Epithelial cell of esophagus (primary cell): ENCODE results near the gene PDE11A.
"Not testable (repeated sequence)": the region's sequence is repeated elsewhere in the genome, so short reads cannot be mapped to it uniquely, and the experiment has no call there.

Source experiments
- DNase-seq: peaks from one replicate; pipeline ENCODE4 v3.0.0; 2010; ENCODE audit warnings: low read depth
- H3K4me3 ChIP-seq: 2 replicates; pipeline ENCODE4 v1.5.1; 2011; ENCODE audit warnings: mild to moderate bottlenecking, low read length, control low read depth
- TF ChIP-seq, protein P1 (sequence below): IDR thresholded peaks from 2 replicates; pipeline ENCODE4 v1.5.1; 2011; ENCODE audit warnings: low read depth, mild to moderate bottlenecking, low read length, control low read depth, inconsistent platforms; ENCODE audit not compliant: insufficient read depth; ENCODE audit errors: missing control alignments

Gene PDE11A

DNA sequence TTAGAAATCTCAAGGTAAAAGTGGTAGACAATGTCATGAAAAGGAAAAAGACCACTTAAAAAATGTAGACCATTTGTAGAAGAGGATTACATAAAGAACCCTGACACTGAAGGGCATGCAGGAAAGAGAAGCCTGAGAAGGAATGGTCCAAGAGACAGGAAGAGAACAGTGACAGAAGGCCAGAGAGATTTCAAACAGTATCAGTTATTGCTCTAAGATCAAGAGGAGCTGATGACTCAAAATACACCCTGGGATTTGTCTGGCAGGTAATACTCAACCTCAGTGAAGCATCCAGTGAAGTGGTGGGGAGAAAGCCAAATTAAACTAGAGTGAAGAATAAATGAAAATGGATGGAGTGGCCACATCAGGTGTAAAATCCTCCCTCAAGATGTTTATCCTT, 100.5 kb downstream of the PDE11A start:
- H3K4me3 ChIP-seq: no peak overlapping the region
- no peak for DNase-seq
- TF ChIP-seq, protein P1, sequence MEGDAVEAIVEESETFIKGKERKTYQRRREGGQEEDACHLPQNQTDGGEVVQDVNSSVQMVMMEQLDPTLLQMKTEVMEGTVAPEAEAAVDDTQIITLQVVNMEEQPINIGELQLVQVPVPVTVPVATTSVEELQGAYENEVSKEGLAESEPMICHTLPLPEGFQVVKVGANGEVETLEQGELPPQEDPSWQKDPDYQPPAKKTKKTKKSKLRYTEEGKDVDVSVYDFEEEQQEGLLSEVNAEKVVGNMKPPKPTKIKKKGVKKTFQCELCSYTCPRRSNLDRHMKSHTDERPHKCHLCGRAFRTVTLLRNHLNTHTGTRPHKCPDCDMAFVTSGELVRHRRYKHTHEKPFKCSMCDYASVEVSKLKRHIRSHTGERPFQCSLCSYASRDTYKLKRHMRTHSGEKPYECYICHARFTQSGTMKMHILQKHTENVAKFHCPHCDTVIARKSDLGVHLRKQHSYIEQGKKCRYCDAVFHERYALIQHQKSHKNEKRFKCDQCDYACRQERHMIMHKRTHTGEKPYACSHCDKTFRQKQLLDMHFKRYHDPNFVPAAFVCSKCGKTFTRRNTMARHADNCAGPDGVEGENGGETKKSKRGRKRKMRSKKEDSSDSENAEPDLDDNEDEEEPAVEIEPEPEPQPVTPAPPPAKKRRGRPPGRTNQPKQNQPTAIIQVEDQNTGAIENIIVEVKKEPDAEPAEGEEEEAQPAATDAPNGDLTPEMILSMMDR: no peak

GRCh38 chr2:177970670-177971454, 101.7 kb downstream of the PDE11A start:
- TF ChIP-seq, protein P1: no peak
- H3K4me3 ChIP-seq: no peak overlapping the region
- DNase-seq: peak; percentile 39

DNA sequence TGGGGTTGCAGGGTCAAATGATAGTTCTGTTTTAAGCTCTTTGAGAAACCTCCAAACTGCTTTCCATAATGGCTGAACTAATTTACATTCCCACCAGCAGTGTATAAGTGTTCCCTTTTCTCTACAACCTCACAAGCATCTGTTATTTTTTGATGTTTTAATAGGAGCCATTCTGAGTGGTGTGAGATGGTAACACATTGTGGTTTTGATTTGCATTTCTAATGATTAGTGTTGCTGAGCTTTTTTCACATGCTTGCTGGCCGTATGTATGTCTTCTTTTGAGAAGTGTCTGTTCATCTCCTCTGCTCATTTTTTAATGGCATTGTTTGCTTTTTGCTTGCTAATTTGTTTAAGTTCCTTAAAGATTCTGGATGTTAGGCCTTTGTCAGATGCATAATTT, 107.7 kb downstream of the PDE11A start:
- TF ChIP-seq, protein P1: no peak
- no peak overlapping the region for H3K4me3 ChIP-seq
- no peak for DNase-seq

DNA sequence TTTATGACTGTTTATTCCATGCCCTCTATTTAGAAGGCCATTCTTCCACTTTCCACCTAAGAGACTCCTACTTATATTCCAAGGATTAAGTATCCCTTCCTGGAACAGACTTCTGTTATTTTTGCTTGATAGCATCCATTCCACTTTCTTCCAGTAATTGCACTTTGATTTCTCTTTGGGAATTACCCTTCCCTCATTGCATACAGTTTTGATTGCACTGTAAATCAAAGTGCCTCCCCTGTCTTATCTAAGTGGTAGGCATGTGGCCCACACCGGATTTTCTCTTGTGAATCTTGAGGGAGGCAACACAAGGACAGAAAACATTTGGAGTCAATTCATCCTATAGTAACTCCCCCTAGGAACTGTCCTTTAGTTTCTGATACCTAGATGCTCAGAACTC, 120.4 kb downstream of the PDE11A start:
- no peak overlapping the region for H3K4me3 ChIP-seq
- DNase-seq: no peak
- TF ChIP-seq, protein P1: no peak

DNA sequence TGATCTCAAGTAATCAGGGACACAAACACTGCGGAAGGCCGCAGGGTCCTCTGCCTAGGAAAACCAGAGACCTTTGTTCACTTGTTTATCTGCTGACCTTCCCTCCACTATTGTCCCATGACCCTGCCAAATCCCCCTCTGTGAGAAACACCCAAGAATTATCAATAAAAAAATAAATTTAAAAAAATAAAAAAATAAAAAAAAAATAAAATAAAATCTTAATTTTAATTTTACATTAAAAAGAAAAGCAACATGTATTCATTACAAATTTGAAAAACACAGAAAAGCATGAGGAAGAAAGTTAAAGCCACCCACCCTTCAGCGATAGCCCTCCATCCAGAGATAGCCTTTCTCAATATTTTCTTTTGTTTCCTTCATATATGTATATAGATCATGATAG, 125.0 kb downstream of the PDE11A start:
- H3K4me3 ChIP-seq, DNase-seq: not testable (repeated sequence)

DNA sequence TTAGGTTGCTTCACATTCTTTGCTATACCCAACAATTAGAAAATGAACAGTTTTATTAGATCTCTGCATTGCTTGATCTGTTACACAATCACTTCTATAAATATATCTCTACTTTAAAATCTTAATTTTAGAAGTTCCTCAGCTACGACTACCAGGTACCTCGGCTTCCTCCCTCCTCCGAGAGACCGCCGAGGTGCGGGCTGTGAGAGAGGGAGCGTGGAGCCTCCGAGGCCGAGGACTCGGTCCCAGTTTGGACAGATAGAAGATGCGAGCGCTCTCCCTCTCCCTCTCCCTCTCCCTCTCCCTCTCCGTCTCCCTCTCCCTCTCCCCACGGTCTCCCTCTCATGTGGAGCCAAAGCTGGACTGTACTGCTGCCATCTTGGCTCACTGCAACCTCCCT, 128.0 kb downstream of the PDE11A start:
- H3K4me3 ChIP-seq, DNase-seq: not testable (repeated sequence)

- H3K4me3 ChIP-seq: no peak overlapping the region
- DNase-seq: peak; percentile 40
- TF ChIP-seq, protein P1: no peak
Observed at GRCh38 chr2:177942731-177943130, 129.8 kb downstream of the PDE11A start.

GRCh38 chr2:177939211-177939610, 133.4 kb downstream of the PDE11A start:
- H3K4me3 ChIP-seq: no peak overlapping the region
- TF ChIP-seq, protein P1: no peak
- no peak for DNase-seq
